GM12878 (cell line): Measurements from ENCODE around the gene CD164L2. TPM values are rescaled to one million over a fixed set of nuclear protein-coding genes. Genes with fewer than 3 reads are reported as not detected.

Experiments
- BRCA1 ChIP-seq: IDR thresholded peaks from 2 replicates; pipeline ENCODE4 v1.6.1; 2011; ENCODE audit warnings: low read depth, low read length, improper control_type of control experiment
- CREB1 ChIP-seq: IDR thresholded peaks from 2 replicates; pipeline ENCODE4 v1.6.1; 2012; ENCODE audit warnings: low read depth, mild to moderate bottlenecking, inconsistent platforms
- TCF3 ChIP-seq: IDR thresholded peaks from 2 replicates; pipeline ENCODE4 v1.6.1; 2012; ENCODE audit warnings: low read depth, mild to moderate bottlenecking, low read length, borderline replicate concordance; ENCODE audit not compliant: insufficient read depth
- polyA plus RNA-seq, 11 experiments: library from polyadenylated mRNA; depleted of rRNA in 4 of 11; unstranded in 6 of 11; stranded (reverse) in 5 of 11; fragments of >200 nt; fragmentation: Nextera tagmentation in 4 of 11; fragmentation: Illumina TruSeq in 1 of 11; extraction: Ambion mirVana in 4 of 11; extraction: Trizol in 1 of 11; gene quantifications; 1 replicate in 1 of 11; 2 replicates in 10 of 11; pipeline versions ENCODE4 v1.2.1 to v1.2.3, GENCODE V29; 2011 to 2016; ENCODE audit warnings: inconsistent platforms in 2 of 11, missing spikeins in 2 of 11, low read depth in 1 of 11
- total RNA-seq, 4 experiments: library from RNA; depleted of rRNA in 3 of 4; stranded (reverse); fragments of >200 nt in 3 of 4; fragmentation: Illumina TruSeq in 1 of 4; extraction: Trizol in 1 of 4; gene quantifications; 2 replicates each; pipeline versions ENCODE4 v1.2.1 to v1.2.3, GENCODE V29; 2013 to 2021
- TF ChIP-seq, protein P1 (sequence below): fragments of 450-650 bp; IDR thresholded peaks from 2 replicates; pipeline ENCODE4 v1.6.1; 2017; ENCODE audit warnings: mild to moderate bottlenecking, moderate library complexity
- TF ChIP-seq, protein P2 (sequence below): IDR thresholded peaks from 2 replicates; pipeline ENCODE4 v1.6.1; 2012; ENCODE audit warnings: low read depth, low read length, improper control_type of control experiment
- TF ChIP-seq, protein P3 (sequence below): IDR thresholded peaks from 2 replicates; pipeline ENCODE4 v1.6.1; 2011; ENCODE audit warnings: low read depth, low read length, improper control_type of control experiment, borderline replicate concordance

The CD164L2 gene
- total and polyA plus RNA-seq, 10 of the 15 experiments (the other 5 are each of a cell fraction or from before 2014, with no cell fraction given) = not detected

DNA sequence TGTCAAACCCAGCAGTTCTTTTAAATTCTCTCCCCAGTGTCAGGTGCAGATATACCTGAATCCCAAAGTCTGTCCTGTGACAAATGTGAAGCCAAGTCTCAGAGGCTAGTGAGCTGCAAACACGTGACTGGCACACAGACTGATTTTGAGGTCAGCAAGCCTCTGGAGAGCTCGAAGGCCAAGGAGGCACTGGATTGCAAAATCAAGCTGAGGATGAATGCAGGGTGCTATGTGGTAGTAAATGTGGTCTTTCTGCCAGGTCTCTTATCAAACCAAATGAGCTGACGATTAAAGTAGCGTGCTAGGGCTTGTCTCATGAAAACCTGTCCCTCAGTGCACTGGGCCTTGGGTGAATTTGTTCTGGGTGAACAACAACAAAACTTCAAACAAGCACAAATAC, 29.9 kb upstream of the CD164L2 start (continued):
- TF ChIP-seq, protein P1, sequence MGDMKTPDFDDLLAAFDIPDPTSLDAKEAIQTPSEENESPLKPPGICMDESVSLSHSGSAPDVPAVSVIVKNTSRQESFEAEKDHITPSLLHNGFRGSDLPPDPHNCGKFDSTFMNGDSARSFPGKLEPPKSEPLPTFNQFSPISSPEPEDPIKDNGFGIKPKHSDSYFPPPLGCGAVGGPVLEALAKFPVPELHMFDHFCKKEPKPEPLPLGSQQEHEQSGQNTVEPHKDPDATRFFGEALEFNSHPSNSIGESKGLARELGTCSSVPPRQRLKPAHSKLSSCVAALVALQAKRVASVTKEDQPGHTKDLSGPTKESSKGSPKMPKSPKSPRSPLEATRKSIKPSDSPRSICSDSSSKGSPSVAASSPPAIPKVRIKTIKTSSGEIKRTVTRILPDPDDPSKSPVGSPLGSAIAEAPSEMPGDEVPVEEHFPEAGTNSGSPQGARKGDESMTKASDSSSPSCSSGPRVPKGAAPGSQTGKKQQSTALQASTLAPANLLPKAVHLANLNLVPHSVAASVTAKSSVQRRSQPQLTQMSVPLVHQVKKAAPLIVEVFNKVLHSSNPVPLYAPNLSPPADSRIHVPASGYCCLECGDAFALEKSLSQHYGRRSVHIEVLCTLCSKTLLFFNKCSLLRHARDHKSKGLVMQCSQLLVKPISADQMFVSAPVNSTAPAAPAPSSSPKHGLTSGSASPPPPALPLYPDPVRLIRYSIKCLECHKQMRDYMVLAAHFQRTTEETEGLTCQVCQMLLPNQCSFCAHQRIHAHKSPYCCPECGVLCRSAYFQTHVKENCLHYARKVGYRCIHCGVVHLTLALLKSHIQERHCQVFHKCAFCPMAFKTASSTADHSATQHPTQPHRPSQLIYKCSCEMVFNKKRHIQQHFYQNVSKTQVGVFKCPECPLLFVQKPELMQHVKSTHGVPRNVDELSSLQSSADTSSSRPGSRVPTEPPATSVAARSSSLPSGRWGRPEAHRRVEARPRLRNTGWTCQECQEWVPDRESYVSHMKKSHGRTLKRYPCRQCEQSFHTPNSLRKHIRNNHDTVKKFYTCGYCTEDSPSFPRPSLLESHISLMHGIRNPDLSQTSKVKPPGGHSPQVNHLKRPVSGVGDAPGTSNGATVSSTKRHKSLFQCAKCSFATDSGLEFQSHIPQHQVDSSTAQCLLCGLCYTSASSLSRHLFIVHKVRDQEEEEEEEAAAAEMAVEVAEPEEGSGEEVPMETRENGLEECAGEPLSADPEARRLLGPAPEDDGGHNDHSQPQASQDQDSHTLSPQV = no peak
- TF ChIP-seq, protein P2, sequence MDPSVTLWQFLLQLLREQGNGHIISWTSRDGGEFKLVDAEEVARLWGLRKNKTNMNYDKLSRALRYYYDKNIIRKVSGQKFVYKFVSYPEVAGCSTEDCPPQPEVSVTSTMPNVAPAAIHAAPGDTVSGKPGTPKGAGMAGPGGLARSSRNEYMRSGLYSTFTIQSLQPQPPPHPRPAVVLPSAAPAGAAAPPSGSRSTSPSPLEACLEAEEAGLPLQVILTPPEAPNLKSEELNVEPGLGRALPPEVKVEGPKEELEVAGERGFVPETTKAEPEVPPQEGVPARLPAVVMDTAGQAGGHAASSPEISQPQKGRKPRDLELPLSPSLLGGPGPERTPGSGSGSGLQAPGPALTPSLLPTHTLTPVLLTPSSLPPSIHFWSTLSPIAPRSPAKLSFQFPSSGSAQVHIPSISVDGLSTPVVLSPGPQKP = no peak
- TF ChIP-seq, protein P3, sequence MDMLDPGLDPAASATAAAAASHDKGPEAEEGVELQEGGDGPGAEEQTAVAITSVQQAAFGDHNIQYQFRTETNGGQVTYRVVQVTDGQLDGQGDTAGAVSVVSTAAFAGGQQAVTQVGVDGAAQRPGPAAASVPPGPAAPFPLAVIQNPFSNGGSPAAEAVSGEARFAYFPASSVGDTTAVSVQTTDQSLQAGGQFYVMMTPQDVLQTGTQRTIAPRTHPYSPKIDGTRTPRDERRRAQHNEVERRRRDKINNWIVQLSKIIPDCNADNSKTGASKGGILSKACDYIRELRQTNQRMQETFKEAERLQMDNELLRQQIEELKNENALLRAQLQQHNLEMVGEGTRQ = no peak
- TF ChIP-seq TCF3 = no peak
- no peak for TF ChIP-seq CREB1
- TF ChIP-seq BRCA1 = no peak
